GM18909 (cell line): ENCODE results near the gene NFASC.

Source experiments
- ATAC-seq: cut with Tn5 transposase; IDR thresholded peaks from one replicate; pipeline ENCODE4 v1.9.1; 2021; ENCODE audit warnings: mild to moderate bottlenecking; ENCODE audit not compliant: unreplicated experiment, poor library complexity

Gene NFASC

DNA sequence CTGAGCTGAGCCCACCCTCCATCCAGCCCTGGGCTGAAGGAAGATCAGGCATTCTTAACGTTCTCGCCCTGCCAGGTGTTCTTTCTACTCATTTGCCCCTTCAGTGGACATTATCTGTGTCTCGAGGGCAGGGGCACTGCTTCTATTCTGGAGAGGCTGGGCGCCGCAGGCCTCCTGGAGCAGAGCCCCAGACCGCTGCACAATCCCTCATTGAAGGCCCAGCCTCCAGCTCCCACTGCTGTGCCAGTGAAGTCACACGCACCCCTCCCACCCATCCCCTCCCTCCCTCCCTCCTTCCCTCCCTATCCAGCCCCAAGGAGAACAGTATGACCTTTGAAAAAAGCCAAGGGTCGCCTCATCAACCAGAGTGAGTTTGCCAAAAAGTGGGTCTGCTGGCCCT, 76.7 kb downstream of the NFASC start:
- no peak for ATAC-seq

DNA sequence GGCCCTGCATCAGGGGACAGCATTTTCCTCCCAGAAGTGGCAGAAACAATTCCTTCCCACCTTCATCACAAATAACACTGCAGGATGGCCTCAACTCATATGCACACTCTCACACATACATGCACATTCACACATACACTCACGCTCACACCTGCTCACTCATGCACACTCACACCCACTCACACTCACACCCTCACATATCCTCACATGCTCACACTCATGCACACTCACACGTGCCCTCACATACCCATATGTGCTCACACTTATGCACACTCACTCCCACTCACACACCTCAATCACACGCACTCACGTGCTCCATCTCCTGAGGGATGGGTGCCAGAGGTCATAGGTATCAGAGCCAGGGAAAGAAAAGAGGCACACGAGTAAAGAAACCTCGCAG, 77.1 kb downstream of the NFASC start:
- ATAC-seq, result no peak

GRCh38 chr1:204950353-204951001, 79.8 kb downstream of the NFASC start:
- ATAC-seq, result no peak

GRCh38 chr1:204958317-204959307, 88.0 kb downstream of the NFASC start:
- no peak for ATAC-seq

DNA sequence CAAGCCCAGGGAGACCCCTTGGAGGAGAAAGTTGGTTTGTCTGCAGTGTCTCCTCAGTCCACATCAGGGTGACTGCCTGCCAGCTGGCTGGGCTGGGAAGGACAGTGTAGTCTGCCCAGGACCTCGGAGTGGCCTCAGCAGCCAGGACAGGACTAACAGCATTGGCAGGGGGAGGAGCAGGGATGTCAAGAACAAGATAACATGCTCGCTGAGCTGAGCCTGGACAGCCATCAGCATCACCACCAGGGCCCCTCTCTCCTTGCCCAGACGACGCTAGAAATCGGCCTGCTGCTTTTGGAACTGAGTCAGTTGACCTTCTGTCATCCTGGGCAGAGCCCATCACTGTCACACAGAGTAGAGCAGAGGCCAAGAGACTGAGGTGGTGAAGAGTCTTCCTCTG, 88.7 kb downstream of the NFASC start:
- ATAC-seq, result no peak

DNA sequence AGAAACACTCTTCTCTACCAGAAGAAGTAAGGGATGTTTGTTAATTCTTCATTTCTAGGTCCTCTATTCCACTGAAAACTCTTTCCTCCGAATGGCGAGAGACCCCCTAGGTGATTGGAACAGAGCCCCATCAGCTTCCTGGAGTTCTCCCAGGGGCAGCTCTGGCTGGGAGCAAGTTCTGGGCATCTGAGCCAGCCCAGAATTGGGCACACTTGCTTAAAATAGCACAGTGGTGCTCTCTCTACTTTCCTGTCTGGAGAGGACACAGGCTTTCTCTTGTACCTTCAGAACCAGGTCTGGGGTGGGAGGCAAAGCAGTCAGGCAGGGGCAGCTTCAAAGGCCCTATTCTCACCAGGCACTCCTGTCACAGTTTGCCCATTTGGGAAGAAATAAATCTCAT, 89.2 kb downstream of the NFASC start:
- ATAC-seq, result no peak

GRCh38 chr1:204960306-204961125, 89.9 kb downstream of the NFASC start:
- ATAC-seq, result no peak

GRCh38 chr1:204961765-204962419, 91.2 kb downstream of the NFASC start:
- ATAC-seq, result no peak

DNA sequence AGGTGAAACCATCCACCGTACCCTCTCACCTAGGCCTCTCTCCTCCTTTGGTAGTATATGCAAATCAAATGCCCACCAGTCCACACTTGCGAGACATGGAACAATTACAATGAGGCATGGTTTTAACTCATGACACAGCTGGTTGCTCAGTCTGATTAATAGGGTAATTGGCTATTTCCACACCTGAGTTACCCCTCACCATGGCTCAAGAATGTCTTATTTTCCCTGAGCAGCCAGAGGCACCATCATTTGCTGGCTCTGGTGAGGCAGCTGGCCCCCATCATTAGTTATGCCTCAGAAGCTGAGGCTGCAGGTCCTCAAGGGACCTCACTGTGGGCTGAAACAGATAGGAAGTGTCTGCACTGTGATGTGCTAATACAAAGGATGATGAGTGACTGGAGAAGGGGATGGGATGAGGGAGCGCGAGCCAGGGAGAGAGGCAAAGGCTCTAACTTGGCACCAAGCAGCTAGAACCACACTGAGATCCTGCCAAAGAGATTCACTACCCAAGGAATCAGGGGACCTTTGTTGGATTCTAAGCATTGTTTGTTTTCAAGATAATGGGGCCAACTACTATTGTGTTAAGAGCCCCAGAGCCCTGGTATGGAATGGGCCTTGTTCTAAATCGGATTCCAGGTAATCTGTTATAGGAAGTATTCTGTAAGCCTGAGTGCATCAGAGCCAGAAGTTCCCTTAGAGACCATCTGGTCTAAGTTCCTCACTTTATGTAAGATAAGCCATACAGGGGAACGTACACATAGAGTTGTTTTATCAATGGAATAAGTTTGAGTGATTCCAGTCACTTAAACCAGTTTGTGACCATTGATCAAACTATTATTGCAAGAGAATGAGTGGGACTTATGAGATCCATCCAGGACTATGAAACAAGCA, 92.3 kb downstream of the NFASC start:
- no peak for ATAC-seq

GRCh38 chr1:204967451-204967850, 96.8 kb downstream of the NFASC start:
- no peak for ATAC-seq

DNA sequence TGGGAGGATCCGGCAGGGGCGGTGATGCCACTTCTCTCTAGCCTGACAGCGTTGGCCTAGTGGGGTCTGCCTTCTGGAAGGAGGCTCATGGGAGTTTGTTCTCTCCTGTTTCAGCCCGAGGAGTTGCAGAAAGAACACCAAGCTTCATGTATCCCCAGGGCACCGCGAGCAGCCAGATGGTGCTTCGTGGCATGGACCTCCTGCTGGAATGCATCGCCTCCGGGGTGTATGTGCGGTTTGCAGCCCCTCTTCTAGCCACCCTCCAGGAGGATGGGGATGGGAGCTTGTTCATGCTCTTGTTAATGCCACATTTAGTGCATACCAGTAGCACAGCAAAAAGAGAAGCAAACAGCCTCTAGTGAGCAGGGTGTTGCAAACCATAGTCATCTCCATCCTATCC, 97.5 kb downstream of the NFASC start:
- no peak for ATAC-seq

DNA sequence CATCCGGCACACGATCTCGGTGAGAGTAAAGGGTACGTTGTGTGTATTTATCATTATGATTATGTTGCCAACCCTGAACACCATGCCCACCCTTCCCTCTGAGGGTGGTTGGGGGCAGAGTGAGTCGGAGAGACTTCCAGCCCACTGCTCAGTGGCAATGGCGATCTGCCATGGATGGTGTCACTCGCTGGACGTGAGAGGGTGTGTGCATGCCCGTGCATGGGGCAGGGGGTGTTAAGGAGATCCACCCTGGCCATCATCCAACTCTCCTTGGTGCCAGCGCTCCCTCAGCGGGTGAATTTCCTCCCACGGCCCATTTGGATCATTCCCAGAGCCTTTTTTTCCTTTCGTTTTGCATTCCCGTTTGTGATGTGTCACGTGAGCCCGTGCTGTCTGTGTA, 98.3 kb downstream of the NFASC start:
- ATAC-seq, result no peak

- no peak for ATAC-seq
These were observed 100.3 kb downstream of the NFASC start for GRCh38 chr1:204970937-204971336.

- ATAC-seq, result no peak
These were observed 101.1 kb downstream of the NFASC start for GRCh38 chr1:204971517-204972336.

- ATAC-seq, result no peak
These were observed 101.8 kb downstream of the NFASC start for GRCh38 chr1:204972426-204972825.

GRCh38 chr1:204973449-204973848, 102.8 kb downstream of the NFASC start:
- no peak for ATAC-seq

GRCh38 chr1:204974327-204974726, 103.7 kb downstream of the NFASC start:
- ATAC-seq, result no peak

DNA sequence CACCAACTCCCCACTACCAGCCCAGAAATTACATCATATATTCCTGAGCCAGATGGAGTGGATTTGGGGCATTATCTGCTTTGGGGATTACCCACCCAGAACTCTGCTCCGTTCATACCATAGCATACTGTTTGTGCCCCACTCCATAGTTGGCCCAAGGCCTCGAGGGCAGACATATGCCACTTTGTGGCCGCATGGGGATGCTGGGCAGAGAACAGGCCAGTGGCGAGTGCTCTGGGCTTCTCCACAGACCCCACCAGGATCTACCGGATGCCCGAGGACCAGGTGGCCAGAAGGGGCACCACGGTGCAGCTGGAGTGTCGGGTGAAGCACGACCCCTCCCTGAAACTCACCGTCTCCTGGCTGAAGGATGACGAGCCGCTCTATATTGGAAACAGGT, 104.4 kb downstream of the NFASC start:
- no peak for ATAC-seq
